DOHH2 (cell line): ENCODE results near the gene TMEM79.

ENCODE experiments used
- H3F3A ChIP-seq: fragments of 200-600 bp; sonication (generic), shearing (Covaris generic); 2 replicates; pipeline ENCODE4 v1.6.0; 2016; ENCODE audit warnings: antibody characterized with exemption, mild to moderate bottlenecking; ENCODE audit not compliant: control insufficient read depth, insufficient read depth
- H3K27ac ChIP-seq: fragments of 200-600 bp; sonication (generic); 2 replicates; pipeline ENCODE4 v1.5.1; 2014; ENCODE audit warnings: low read depth, mild to moderate bottlenecking, low read length, moderate library complexity
- H3K27me3 ChIP-seq: fragments of 200-600 bp; sonication (generic); 2 replicates; pipeline ENCODE4 v1.6.1; 2014; ENCODE audit warnings: mild to moderate bottlenecking, low read length, mixed read lengths; ENCODE audit not compliant: control insufficient read depth
- H3K36me3 ChIP-seq: fragments of 200-600 bp; sonication (generic); 2 replicates; pipeline ENCODE4 v1.6.1; 2014; ENCODE audit warnings: mild to moderate bottlenecking, low read length, moderate library complexity, mixed read lengths; ENCODE audit not compliant: control insufficient read depth
- H3K4me1 ChIP-seq: fragments of 200-600 bp; sonication (generic); 2 replicates; pipeline ENCODE4 v1.6.1; 2014; ENCODE audit warnings: mild to moderate bottlenecking, low read length, mixed read lengths; ENCODE audit not compliant: control insufficient read depth
- H3K4me2 ChIP-seq: fragments of 200-600 bp; sonication (generic); 2 replicates; pipeline ENCODE4 v1.6.0; 2014; ENCODE audit warnings: mild to moderate bottlenecking, low read length, moderate library complexity
- H3K4me3 ChIP-seq: fragments of 200-600 bp; sonication (generic); 2 replicates; pipeline ENCODE4 v1.5.1; 2014; ENCODE audit warnings: mild to moderate bottlenecking, low read length, mixed read lengths
- H3K79me2 ChIP-seq: fragments of 200-600 bp; sonication (generic); 2 replicates; pipeline ENCODE4 v1.6.1; 2014; ENCODE audit warnings: mild to moderate bottlenecking, low read length, mixed read lengths; ENCODE audit not compliant: control insufficient read depth
- H3K9me2 ChIP-seq: fragments of 200-600 bp; sonication (generic); replicated peaks from 2 replicates; pipeline ENCODE4 v1.6.1; 2014; ENCODE audit warnings: mild to moderate bottlenecking, low read length, mixed read lengths; ENCODE audit not compliant: control insufficient read depth
- H3K9me3 ChIP-seq: fragments of 200-600 bp; sonication (generic); 2 replicates; pipeline ENCODE4 v1.6.1; 2014; ENCODE audit warnings: antibody characterized with exemption, low read length, mixed read lengths; ENCODE audit not compliant: control insufficient read depth, insufficient read depth
- H4K20me1 ChIP-seq: fragments of 200-600 bp; sonication (generic); 2 replicates; pipeline ENCODE4 v1.6.0; 2014; ENCODE audit warnings: low read depth, mild to moderate bottlenecking, antibody characterized with exemption, low read length, moderate library complexity; ENCODE audit not compliant: control insufficient read depth, insufficient read depth
- CTCF ChIP-seq: fragments of 200-600 bp; sonication (generic); IDR thresholded peaks from one replicate; pipeline ENCODE4 v1.5.1; 2014; ENCODE audit warnings: antibody characterized with exemption, mild to moderate bottlenecking, low read depth, low read length; ENCODE audit not compliant: poor library complexity, severe bottlenecking
- EZH2phosphoT487 ChIP-seq: fragments of 200-600 bp; sonication (generic); IDR thresholded peaks from 2 replicates; pipeline ENCODE4 v1.6.1; 2017; ENCODE audit warnings: borderline replicate concordance, mild to moderate bottlenecking, antibody characterized with exemption, low read length, moderate library complexity, mixed read lengths

The TMEM79 gene

DNA sequence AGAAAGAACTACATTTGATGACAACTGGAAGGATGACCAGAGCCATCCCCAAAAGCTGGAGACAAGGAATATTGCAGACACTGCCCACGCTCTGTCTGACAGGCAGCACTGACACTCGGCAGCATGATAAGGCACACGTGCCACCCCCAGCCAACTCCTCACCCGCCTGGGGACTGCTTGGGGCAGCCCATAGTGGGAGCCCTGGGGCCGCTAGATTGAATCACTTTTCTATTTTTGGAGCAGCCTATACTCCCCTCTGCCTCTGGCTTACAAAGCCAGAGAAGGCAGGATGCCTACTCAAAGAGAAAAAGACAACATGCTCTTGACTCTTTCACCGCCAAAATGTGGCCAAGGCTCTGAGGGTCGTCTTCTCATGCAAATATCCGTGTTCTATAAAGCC lies 2.8 kb upstream of the TMEM79 start:
- Histone ChIP-seq H3K4me2 (peak overlapping the region; percentile 99), H3K9me3 (no peaks in the 10 kb centered on the region), H3K36me3 (peaks cover 57% of the 10 kb centered on the region), H3K27ac (peak overlapping the region; percentile 58), H3K9me2 (no peaks in the 10 kb centered on the region), H4K20me1 (peaks cover 15% of the 10 kb centered on the region; the same call in 1 of the 2 replicates), H3K4me1 (peaks cover 27% of the 10 kb centered on the region), H3K79me2 (peaks cover 65% of the 10 kb centered on the region), H3F3A (no peaks in the 10 kb centered on the region), H3K4me3 (peak overlapping the region; percentile 75), H3K27me3 (no peaks in the 10 kb centered on the region)
- TF ChIP-seq EZH2phosphoT487 (no peak), CTCF (peak; percentile 32)

GRCh38 chr1:156281693-156282478 lies 2.2 kb upstream of the TMEM79 start:
- H4K20me1 ChIP-seq = peaks cover 15% of the 10 kb centered on the region; the same call in 1 of the 2 replicates

DNA sequence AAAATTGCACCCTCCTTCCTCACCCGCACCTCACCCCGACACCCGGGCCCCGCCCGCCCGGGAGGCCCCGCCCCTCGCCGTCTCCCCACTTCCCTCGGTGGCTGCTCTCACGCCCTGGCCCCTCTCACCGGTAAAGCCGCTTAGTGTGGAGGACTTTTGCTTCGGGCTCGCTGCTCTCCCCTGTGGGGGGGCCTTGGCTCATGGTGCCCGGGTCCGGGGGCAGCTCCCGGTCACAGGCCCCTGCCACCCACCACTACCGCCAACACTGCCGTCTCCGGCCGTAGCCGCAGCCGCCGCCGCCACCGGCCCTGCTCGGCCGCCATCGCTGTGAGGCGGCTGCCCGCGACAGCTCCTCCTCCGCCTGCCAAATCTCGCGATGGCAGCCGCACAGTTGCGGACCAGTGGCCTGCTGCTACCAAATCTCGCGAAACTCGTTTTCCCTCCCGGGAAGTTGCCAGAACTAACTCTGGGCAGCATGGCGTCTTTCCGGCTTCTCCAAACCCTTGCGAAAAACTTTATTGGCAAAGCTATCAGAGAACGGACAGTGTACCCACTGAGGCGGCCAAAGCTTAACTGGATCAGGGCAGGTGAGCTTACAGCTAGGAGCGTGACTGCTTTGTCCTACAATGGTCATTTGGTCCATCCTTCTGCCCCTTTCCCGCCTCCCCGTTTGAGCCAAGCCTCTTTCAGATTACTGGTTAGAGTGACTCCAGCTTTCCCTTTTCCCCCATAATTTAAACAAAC lies 1.5 kb upstream of the TMEM79 start, which contains the start of gene SMG5:
Gene SMG5, minus strand, starts transcription at position 347 of the 744 bp plus-strand sequence. Its CDS starts 145 bp downstream, at position 202.
- TF ChIP-seq EZH2phosphoT487 (no peak), CTCF (no peak)
- Histone ChIP-seq H4K20me1 (peaks cover 15% of the 10 kb centered on the region; the same call in 1 of the 2 replicates), H3K27ac (peak within 1 kb of the TSS; percentile 58), H3K9me3 (no peaks in the 10 kb centered on the region), H3K4me2 (peak within 1 kb of the TSS; percentile 99), H3K36me3 (peaks cover 45% of the 10 kb centered on the region), H3F3A (no peaks in the 10 kb centered on the region), H3K4me1 (peaks cover 27% of the 10 kb centered on the region), H3K9me2 (no peaks in the 10 kb centered on the region), H3K4me3 (peak within 1 kb of the TSS; percentile 75), H3K27me3 (no peaks in the 10 kb centered on the region), H3K79me2 (peaks cover 65% of the 10 kb centered on the region)

More at GRCh38 chr1:156281693-156282478, 2.2 kb upstream of the TMEM79 start:
- H3K4me3 ChIP-seq = peak overlapping the region; percentile 75
- H3K27ac ChIP-seq = peak overlapping the region; percentile 58
- no peaks in the 10 kb centered on the region for H3K27me3 ChIP-seq
- peak overlapping the region; percentile 99 for H3K4me2 ChIP-seq
- peaks cover 65% of the 10 kb centered on the region for H3K79me2 ChIP-seq
- TF ChIP-seq CTCF = no peak
- H3K9me2 ChIP-seq = no peaks in the 10 kb centered on the region
- H3F3A ChIP-seq = no peaks in the 10 kb centered on the region
- H3K9me3 ChIP-seq = no peaks in the 10 kb centered on the region
- H3K4me1 ChIP-seq = peaks cover 27% of the 10 kb centered on the region
- H3K36me3 ChIP-seq = peaks cover 53% of the 10 kb centered on the region
